Liver (tissue), 9 donors: ENCODE results near the gene MAPRE2. TPM values are rescaled to one million over a fixed set of nuclear protein-coding genes. Genes with fewer than 3 reads are reported as not detected.

Source experiments
- DNase-seq: peaks from one replicate; pipeline ENCODE4 v3.0.0-alpha.2; 2017; ENCODE audit warnings: low spot score
- H3K27ac ChIP-seq, 2 donors: one replicate each; pipeline ENCODE4 v1.7.0; 2013; ENCODE audit warnings: inconsistent platforms in 2 of 2, low read length in 2 of 2, control low read depth in 1 of 2, low read depth in 1 of 2, mild to moderate bottlenecking in 1 of 2
- H3K27me3 ChIP-seq, 4 donors: one replicate each; pipeline versions ENCODE4 v1.6.1 to v1.7.0; 2013; ENCODE audit warnings: low read length in 3 of 4, inconsistent platforms in 1 of 4, mild to moderate bottlenecking in 1 of 4, moderate library complexity in 1 of 4; ENCODE audit not compliant: control insufficient read depth in 4 of 4, insufficient read depth in 4 of 4
- H3K36me3 ChIP-seq, 4 donors: one replicate each; pipeline versions ENCODE4 v1.6.1 to v1.7.0; 2013; ENCODE audit warnings: low read length in 3 of 4, mild to moderate bottlenecking in 3 of 4, low read depth in 1 of 4, moderate library complexity in 1 of 4; ENCODE audit not compliant: control insufficient read depth in 4 of 4, insufficient read depth in 3 of 4
- H3K4me1 ChIP-seq, 4 donors: one replicate each; pipeline versions ENCODE4 v1.6.1 to v1.7.0; 2013; ENCODE audit warnings: low read length in 3 of 4, mild to moderate bottlenecking in 3 of 4, moderate library complexity in 1 of 4; ENCODE audit not compliant: control insufficient read depth in 4 of 4, insufficient read depth in 4 of 4
- H3K4me3 ChIP-seq, 3 donors: one replicate each; pipeline versions ENCODE4 v1.6.1 to v1.7.0; 2013; ENCODE audit warnings: low read length in 3 of 3, control low read depth in 1 of 3, low read depth in 1 of 3, mild to moderate bottlenecking in 1 of 3
- H3K9ac ChIP-seq, 2 donors: one replicate each; pipeline ENCODE4 v1.7.0; 2013; ENCODE audit warnings: low read length in 2 of 2, mild to moderate bottlenecking in 2 of 2, moderate library complexity in 2 of 2, control low read depth in 1 of 2, low read depth in 1 of 2
- H3K9me3 ChIP-seq, 4 donors: one replicate each; pipeline versions ENCODE4 v1.6.1 to v1.7.0; 2013; ENCODE audit warnings: low read length in 3 of 4; ENCODE audit not compliant: control insufficient read depth in 4 of 4
- ATF3 ChIP-seq: IDR thresholded peaks from 2 replicates; pipeline ENCODE4 v1.6.1; 2016; ENCODE audit warnings: antibody characterized with exemption
- CTCF ChIP-seq: fragments of 150-350 bp; IDR thresholded peaks from 2 replicates; pipeline ENCODE4 v1.5.1; 2017; ENCODE audit warnings: improper control_type of control experiment, low read depth, low read length; ENCODE audit not compliant: missing input control
- EGR1 ChIP-seq, 2 donors: IDR thresholded peaks; 2 replicates each; pipeline ENCODE4 v1.6.1; 2016 to 2018; ENCODE audit warnings: antibody characterized with exemption in 2 of 2, low read depth in 2 of 2
- FOXA1 ChIP-seq: IDR thresholded peaks from 2 replicates; pipeline ENCODE4 v1.6.1; 2016; ENCODE audit warnings: antibody characterized with exemption
- GABPA ChIP-seq, 2 donors: IDR thresholded peaks in 1 of 2; conservative IDR thresholded peaks in 1 of 2; 2 replicates each; pipeline ENCODE4 v1.6.1; 2016; ENCODE audit warnings: antibody characterized with exemption in 2 of 2, mild to moderate bottlenecking in 1 of 2, moderate library complexity in 1 of 2
- HNF4A ChIP-seq, 2 donors: conservative IDR thresholded peaks; 2 replicates each; pipeline ENCODE4 v1.6.1; 2016; ENCODE audit warnings: antibody characterized with exemption in 2 of 2, mild to moderate bottlenecking in 2 of 2
- HNF4G ChIP-seq: IDR thresholded peaks from 2 replicates; pipeline ENCODE4 v1.6.1; 2016; ENCODE audit warnings: antibody characterized with exemption
- JUND ChIP-seq, 2 donors: IDR thresholded peaks; 2 replicates each; pipeline ENCODE4 v1.6.1; 2016; ENCODE audit warnings: antibody characterized with exemption in 2 of 2
- MAX ChIP-seq: IDR thresholded peaks from 2 replicates; pipeline ENCODE4 v1.6.1; 2016; ENCODE audit warnings: antibody characterized with exemption
- NR2F2 ChIP-seq: IDR thresholded peaks from 2 replicates; pipeline ENCODE4 v1.6.1; 2016; ENCODE audit warnings: antibody characterized with exemption
- RAD21 ChIP-seq, 2 donors: IDR thresholded peaks; 2 replicates each; pipeline ENCODE4 v1.6.1; 2016; ENCODE audit warnings: antibody characterized with exemption in 2 of 2, mild to moderate bottlenecking in 2 of 2
- RXRA ChIP-seq, 2 donors: IDR thresholded peaks; 2 replicates each; pipeline ENCODE4 v1.6.1; 2017 to 2018; ENCODE audit warnings: antibody characterized with exemption in 2 of 2, mild to moderate bottlenecking in 1 of 2
- SP1 ChIP-seq: IDR thresholded peaks from 2 replicates; pipeline ENCODE4 v1.6.1; 2018; ENCODE audit warnings: antibody characterized with exemption, mild to moderate bottlenecking
- TAF1 ChIP-seq: conservative IDR thresholded peaks from 2 replicates; pipeline ENCODE4 v1.6.1; 2016; ENCODE audit warnings: antibody characterized with exemption, mild to moderate bottlenecking
- YY1 ChIP-seq: IDR thresholded peaks from 2 replicates; pipeline ENCODE4 v1.6.1; 2016; ENCODE audit warnings: antibody characterized with exemption, mild to moderate bottlenecking
- ZBTB33 ChIP-seq: IDR thresholded peaks from 2 replicates; pipeline ENCODE4 v1.6.1; 2016; ENCODE audit warnings: antibody characterized with exemption
- WGBS: extraction: QIAGEN DNeasy Blood & Tissue Kit; methylation state at CpG from one replicate; pipeline ENCODE4 v1.1.7; 2013; 5-methylcytosine and 5-hydroxymethylcytosine counted together
- polyA plus RNA-seq, 2 donors: library from polyadenylated mRNA; stranded (reverse) in 1 of 2; unstranded in 1 of 2; fragments of 200-250 nt in 1 of 2; fragments of >200 nt in 1 of 2; fragmentation: Nextera tagmentation in 1 of 2; extraction: Ambion mirVana in 1 of 2; gene quantifications; one replicate each; pipeline versions ENCODE4 v1.2.1 to v1.2.3, GENCODE V29; 2013 to 2015
- total RNA-seq, 2 donors: library from RNA; depleted of rRNA; stranded (reverse); fragments of >200 nt; gene quantifications; one replicate each; pipeline ENCODE4 v1.2.3, GENCODE V29; 2014
- donor health status: healthy.
- donor health status: healthy.
- donor health status: healthy.
- donor health status: healthy.
- donor health status: healthy.

MAPRE2 gene
- total and polyA plus RNA-seq, 4 donors: 7.9 to 12.8 (median 11.0) TPM

GRCh38 chr18:35074581-35074980 is 33.4 kb downstream of the MAPRE2 start:
- H3K27me3 ChIP-seq: no peaks in the 10 kb centered on the region
- no peaks in the 10 kb centered on the region for H3K9me3 ChIP-seq
- H3K4me3 ChIP-seq: no peak overlapping the region
- 69% methylated on average over 1 of the region's 1 CpG for WGBS
- H3K27ac ChIP-seq: no peak overlapping the region
- no peaks in the 10 kb centered on the region for H3K4me1 ChIP-seq
- no peak for DNase-seq
- H3K36me3 ChIP-seq: peaks cover 0 to 4% (median 1%) of the 10 kb centered on the region in 4 donors
- TF ChIP-seq CTCF: no peak
- TF ChIP-seq RAD21 (IDR thresholded peaks at IDR 0.05): no peak
- TF ChIP-seq JUND (IDR thresholded peaks at IDR 0.05): no peak
- no peak for TF ChIP-seq HNF4A (conservative IDR thresholded peaks at IDR 0.05)
- TF ChIP-seq GABPA (IDR thresholded peaks at IDR 0.05 in 1 of 2, conservative IDR thresholded peaks at IDR 0.05 in 1 of 2): no peak
- no peak for TF ChIP-seq ATF3
- no peak for TF ChIP-seq ZBTB33
- no peak for TF ChIP-seq NR2F2
- no peak for TF ChIP-seq SP1
- TF ChIP-seq HNF4G: no peak
- TF ChIP-seq TAF1: no peak
- no peak for TF ChIP-seq RXRA (IDR thresholded peaks at IDR 0.05)
- no peak for TF ChIP-seq EGR1 (IDR thresholded peaks at IDR 0.05; ENCODE audit: low read depth in 2 of 2)
- TF ChIP-seq YY1: no peak
- no peak for TF ChIP-seq MAX
- no peak for TF ChIP-seq FOXA1
- H3K9ac ChIP-seq: no peak overlapping the region

- Histone ChIP-seq H3K36me3 (peaks cover 0 to 4% (median 1%) of the 10 kb centered on the region in 4 donors), H3K9ac (no peak overlapping the region), H3K9me3 (no peaks in the 10 kb centered on the region), H3K4me3 (no peak overlapping the region), H3K27me3 (no peaks in the 10 kb centered on the region), H3K4me1 (no peaks in the 10 kb centered on the region), H3K27ac (no peak overlapping the region)
- no peak for DNase-seq
- no peak for TF ChIP-seq RAD21 (IDR thresholded peaks at IDR 0.05)
- no peak for TF ChIP-seq SP1
- TF ChIP-seq CTCF: no peak
- no peak for TF ChIP-seq GABPA (IDR thresholded peaks at IDR 0.05 in 1 of 2, conservative IDR thresholded peaks at IDR 0.05 in 1 of 2)
- no peak for TF ChIP-seq YY1
- no peak for TF ChIP-seq ZBTB33
- TF ChIP-seq HNF4A (conservative IDR thresholded peaks at IDR 0.05): no peak
- no peak for TF ChIP-seq NR2F2
- WGBS: 92% methylated on average over 6 of the region's 6 CpGs
Measured at GRCh38 chr18:35075132-35075531, 33.9 kb downstream of the MAPRE2 start.
